ENCODE measurements around the gene NCOA3.

DNA sequence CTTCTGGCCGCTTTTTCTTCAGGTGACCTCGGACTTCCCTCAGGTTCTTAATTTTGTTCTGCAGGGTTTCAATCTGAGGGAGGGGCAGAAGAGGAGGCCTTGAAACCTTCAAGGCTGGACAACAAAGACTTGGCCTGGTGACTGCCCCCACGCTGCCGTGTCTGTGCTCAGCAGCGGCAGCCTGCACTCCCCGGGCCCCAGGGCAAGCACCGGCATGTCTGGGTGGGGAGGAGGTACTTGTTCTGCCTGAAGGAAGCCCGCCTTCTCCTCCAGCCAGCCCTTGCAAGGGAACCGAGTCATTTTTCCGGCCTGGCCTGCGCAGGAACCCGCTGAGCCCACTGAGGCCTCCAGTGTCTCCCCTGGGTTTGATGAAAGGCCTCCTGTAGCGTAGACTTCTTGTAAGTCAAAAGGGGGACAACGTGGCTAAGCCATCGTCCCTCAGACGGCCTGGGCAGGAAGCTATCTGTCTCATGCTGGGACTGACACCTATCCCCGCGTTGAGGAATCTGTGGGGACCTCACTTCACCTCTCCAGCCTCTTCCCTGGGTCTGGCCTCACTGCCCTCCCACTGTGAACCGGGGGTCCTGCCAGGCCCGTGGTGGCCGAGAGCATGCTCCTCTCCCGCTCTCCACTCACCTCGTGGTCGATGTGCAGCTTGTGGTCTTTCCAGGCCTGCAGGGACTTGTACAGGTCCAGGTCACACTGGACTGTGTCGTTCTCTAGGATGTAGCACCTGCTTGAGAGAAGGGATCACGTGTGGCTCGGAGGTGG is 163.7 kb downstream of the NCOA3 start:
- no peak for TF ChIP-seq CBX3 (IDR thresholded peaks at IDR 0.05; ENCODE audit: borderline replicate concordance, low read depth)
- TF ChIP-seq CTCF (IDR thresholded peaks at IDR 0.05 in 2 of 3, conservative IDR thresholded peaks at IDR 0.05 in 1 of 3; ENCODE audit: control insufficient read depth in 2 of 3, extremely low read depth in 1 of 3, insufficient read depth in 1 of 3, low read depth in 3 of 3, low read length in 3 of 3) = no peak
- no peak for TF ChIP-seq TCF12 (IDR thresholded peaks at IDR 0.05; ENCODE audit: low read depth, low read length)
- TF ChIP-seq NFIC (IDR thresholded peaks at IDR 0.05; ENCODE audit: low read depth, low read length) = no peak
- TF ChIP-seq CEBPB (IDR thresholded peaks at IDR 0.05; ENCODE audit: borderline replicate concordance in 1 of 2, low read depth in 2 of 2, low read length in 2 of 2) = no peak
- no peak for TF ChIP-seq YY1 (IDR thresholded peaks at IDR 0.05; ENCODE audit: low read depth, low read length)
- no peak for TF ChIP-seq EZH2 (IDR thresholded peaks at IDR 0.05; ENCODE audit: borderline replicate concordance, control insufficient read depth, low read depth, low read length)
- no peak for TF ChIP-seq MEF2B (IDR thresholded peaks at IDR 0.05; ENCODE audit: partially characterized antibody, poor library complexity, severe bottlenecking)
- TF ChIP-seq CBX5 (IDR thresholded peaks at IDR 0.05; ENCODE audit: low read depth) = no peak
- TF ChIP-seq, protein P1, sequence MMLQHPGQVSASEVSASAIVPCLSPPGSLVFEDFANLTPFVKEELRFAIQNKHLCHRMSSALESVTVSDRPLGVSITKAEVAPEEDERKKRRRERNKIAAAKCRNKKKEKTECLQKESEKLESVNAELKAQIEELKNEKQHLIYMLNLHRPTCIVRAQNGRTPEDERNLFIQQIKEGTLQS (IDR thresholded peaks at IDR 0.05; ENCODE audit: borderline replicate concordance, extremely low read depth, low read depth, low read length) = no peak
- no peak for TF ChIP-seq MYC (IDR thresholded peaks at IDR 0.05; ENCODE audit: insufficient read depth, insufficient read length, insufficient replicate concordance, low read length, severe bottlenecking)
- no peak for TF ChIP-seq DPF2 (IDR thresholded peaks at IDR 0.05)
- no peak for TF ChIP-seq FOS (IDR thresholded peaks at IDR 0.05; ENCODE audit: borderline replicate concordance, extremely low read depth, insufficient read length)
- TF ChIP-seq ZNF274 (IDR thresholded peaks at IDR 0.05; ENCODE audit: insufficient read depth, insufficient read length) = no peak

All from GM12878 (cell line).